Transverse colon (tissue), 4 donors: ENCODE results near the gene CITED2. TPM values are rescaled to one million over a fixed set of nuclear protein-coding genes. Genes with fewer than 3 reads are reported as not detected.

Experiments used
- DNase-seq: peaks from one replicate; pipeline ENCODE4 v3.0.0-alpha.2; 2019
- H3K27ac ChIP-seq, 4 donors: fragments of 200-600 bp; sonication (generic); 2 replicates each; pipeline ENCODE4 v1.5.1; 2016 to 2018; ENCODE audit warnings: inconsistent platforms in 4 of 4
- H3K27me3 ChIP-seq: fragments of 200-600 bp; sonication (generic); 2 replicates; pipeline ENCODE4 v1.5.1; 2017; ENCODE audit warnings: inconsistent platforms
- H3K36me3 ChIP-seq, 4 donors: fragments of 200-600 bp; sonication (generic); 2 replicates each; pipeline ENCODE4 v1.5.1; 2017 to 2019; ENCODE audit warnings: inconsistent platforms in 4 of 4
- H3K4me1 ChIP-seq, 4 donors: fragments of 200-600 bp; sonication (generic); 2 replicates each; pipeline ENCODE4 v1.5.1; 2017 to 2020; ENCODE audit warnings: inconsistent platforms in 4 of 4
- H3K4me3 ChIP-seq, 4 donors: fragments of 200-600 bp; sonication (generic); 1 replicate in 1 of 4; 2 replicates in 3 of 4; pipeline versions ENCODE4 v1.5.1 to v1.6.1; 2017 to 2019; ENCODE audit warnings: inconsistent platforms in 4 of 4
- H3K9me3 ChIP-seq, 2 donors: fragments of 200-600 bp; sonication (generic); 2 replicates each; pipeline ENCODE4 v1.5.1; 2017 to 2019; ENCODE audit warnings: inconsistent platforms in 2 of 2
- CTCF ChIP-seq, 5 experiments: fragments of 200-600 bp in 3 of 5; fragments of 450-650 bp in 2 of 5; sonication (generic) in 3 of 5; IDR thresholded peaks; 1 replicate in 2 of 5; 2 replicates in 3 of 5; pipeline ENCODE4 v1.5.1; 2016 to 2017; ENCODE audit warnings: antibody characterized with exemption in 5 of 5, inconsistent platforms in 3 of 5, mild to moderate bottlenecking in 2 of 5, moderate library complexity in 1 of 5
- EP300 ChIP-seq: sonication (generic); formaldehyde crosslinking; IDR thresholded peaks from one replicate; pipeline ENCODE4 v1.6.1; 2017; ENCODE audit warnings: antibody characterized with exemption, low read depth
- POLR2A ChIP-seq: fragments of 450-650 bp; IDR thresholded peaks from one replicate; pipeline ENCODE4 v1.6.1; 2016; ENCODE audit warnings: antibody characterized with exemption, mild to moderate bottlenecking, moderate library complexity
- POLR2AphosphoS5 ChIP-seq, 3 donors: sonication (generic); formaldehyde crosslinking; IDR thresholded peaks; one replicate each; pipeline ENCODE4 v1.6.1; 2016; ENCODE audit warnings: antibody characterized with exemption in 3 of 3
- WGBS, 2 donors: methylation state at CpG; one replicate each; pipeline ENCODE4 v1.1.5; 2018; ENCODE audit warnings: low coverage in 1 of 2; 5-methylcytosine and 5-hydroxymethylcytosine counted together
- in situ Hi-C, 4 donors: fragments of 200-750 bp; cut with MboI; loops; one replicate each; pipeline versions ENCODE4 v1.15.0 to v1.15.1; 2017; ENCODE audit warnings: low sequenced_read_pairs in 3 of 4, low pct_ligation_motif_present in 1 of 4, low pct_unique_long_range_greater_than_20kb in 1 of 4
- intact Hi-C: fragments of 100-400 bp; cut with DNase I; formaldehyde crosslinking; loops from one replicate; pipeline ENCODE4 v1.15.1; 2023; ENCODE audit warnings: low total_unique reads
- total RNA-seq, 4 donors: library from RNA; depleted of rRNA; stranded (reverse); fragments of >200 nt; gene quantifications; one replicate each; pipeline ENCODE4 v1.1.0, GENCODE V29; 2016

Gene CITED2
- total RNA-seq, 4 donors from 2014 or later: 66.6 to 116 (median 102) TPM

- Histone ChIP-seq H3K4me3 (no peak overlapping the region), H3K27ac (no peak overlapping the region), H3K4me1 (peaks cover 0 to 14% (median 0%) of the 10 kb centered on the region in 4 donors), H3K27me3 (no peaks in the 10 kb centered on the region), H3K9me3 (no peaks in the 10 kb centered on the region), H3K36me3 (no peaks in the 10 kb centered on the region)
- intact Hi-C loops (no loop called here), in situ Hi-C loops (no loop called here)
- no peak for DNase-seq
- 92 to 95% methylated on average over 3 of the region's 3 CpGs for WGBS, 2 donors
- TF ChIP-seq CTCF (IDR thresholded peaks at IDR 0.05) (no peak), POLR2A (no peak), POLR2AphosphoS5 (IDR thresholded peaks at IDR 0.05) (no peak), EP300 (no peak)
These were observed 45.2 kb downstream of the CITED2 start for GRCh38 chr6:139329224-139329623.

GRCh38 chr6:139327038-139327437 lies 47.4 kb downstream of the CITED2 start:
- 85% methylated on average over 3 to 5 of the region's 5 CpGs for WGBS, 2 donors
- no peaks in the 10 kb centered on the region for H3K27me3 ChIP-seq
- no peak overlapping the region for H3K4me3 ChIP-seq
- H3K9me3 ChIP-seq: no peaks in the 10 kb centered on the region
- H3K27ac ChIP-seq: no peak overlapping the region
- no peak for TF ChIP-seq CTCF (IDR thresholded peaks at IDR 0.05)
- peaks cover 0 to 27% (median 0%) of the 10 kb centered on the region in 4 donors for H3K4me1 ChIP-seq
- in situ Hi-C loops (no loop called here), intact Hi-C loops (no loop called here)
- H3K36me3 ChIP-seq: no peaks in the 10 kb centered on the region
- DNase-seq: no peak

- Histone ChIP-seq H3K4me3 (no peak overlapping the region), H3K36me3 (no peaks in the 10 kb centered on the region), H3K27me3 (no peaks in the 10 kb centered on the region), H3K27ac (peak overlapping the region in 2 of 4 donors; percentile 54 to 64), H3K4me1 (peaks cover 0 to 27% (median 0%) of the 10 kb centered on the region in 4 donors), H3K9me3 (no peaks in the 10 kb centered on the region)
- intact Hi-C loops (no loop called here), in situ Hi-C loops (no loop called here)
- WGBS, 2 donors: 56% methylated on average over 1 of the region's 1 CpG; no CpG with 5 or more reads in 1 of the 2 donors
- no peak for DNase-seq
- TF ChIP-seq POLR2A: no peak
- no peak for TF ChIP-seq CTCF (IDR thresholded peaks at IDR 0.05)
- no peak for TF ChIP-seq EP300
- TF ChIP-seq POLR2AphosphoS5 (IDR thresholded peaks at IDR 0.05): no peak
These were observed 48.8 kb downstream of the CITED2 start for GRCh38 chr6:139325686-139326085.

- Histone ChIP-seq H3K9me3 (no peaks in the 10 kb centered on the region), H3K4me1 (peaks cover 0 to 27% (median 0%) of the 10 kb centered on the region in 4 donors), H3K27me3 (no peaks in the 10 kb centered on the region), H3K27ac (peak overlapping the region; percentile 54 to 73 (median 66)), H3K36me3 (no peaks in the 10 kb centered on the region), H3K4me3 (no peak overlapping the region)
- DNase-seq: no peak
- in situ Hi-C loops: no loop called here
- TF ChIP-seq EP300 (no peak), CTCF (IDR thresholded peaks at IDR 0.05) (no peak), POLR2AphosphoS5 (IDR thresholded peaks at IDR 0.05) (no peak), POLR2A (no peak)
- intact Hi-C loops: no loop called here
These were observed 49.3 kb downstream of the CITED2 start for GRCh38 chr6:139325125-139325524.
